ENCODE results near the gene GPR35.

DNA sequence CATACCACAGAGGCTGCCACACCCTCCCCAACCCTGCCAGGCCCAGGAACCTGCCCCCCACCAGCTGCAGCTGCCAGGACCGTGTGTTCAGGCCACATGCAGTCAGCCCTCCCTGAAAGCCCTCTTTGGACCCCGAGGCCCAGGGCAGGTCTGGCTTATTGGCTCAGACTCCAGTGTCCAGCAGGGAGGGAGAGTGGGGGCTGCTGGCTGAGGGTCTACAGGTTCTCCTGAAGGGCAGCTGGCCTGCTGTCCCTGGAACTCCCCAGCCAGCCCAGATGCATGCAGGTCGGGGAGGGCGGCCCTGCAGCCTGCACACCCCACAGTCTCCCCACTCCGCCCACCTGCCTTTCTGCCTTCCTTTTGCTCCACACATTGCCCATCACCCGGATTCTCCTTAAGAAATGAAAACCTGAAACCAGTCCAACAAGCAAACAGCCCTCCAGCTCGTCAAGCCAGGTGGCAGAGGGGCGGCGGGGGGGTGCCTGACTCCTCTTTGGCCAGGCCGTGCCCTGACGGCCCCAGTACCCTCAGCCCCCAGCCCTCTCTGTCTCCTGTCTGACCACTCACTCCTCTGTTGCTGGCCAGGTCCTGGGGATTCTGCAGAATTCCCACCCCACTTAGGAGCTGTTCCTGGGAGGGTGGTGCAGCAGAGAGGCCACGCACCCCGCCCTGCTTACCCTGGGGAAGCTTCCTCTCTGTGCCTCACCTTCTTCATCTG lies 18.0 kb downstream of the GPR35 start:
- TF ChIP-seq HDAC2 (IDR thresholded peaks at IDR 0.05) = no peak
- TF ChIP-seq ZNF384 (IDR thresholded peaks at IDR 0.05; ENCODE audit: borderline replicate concordance, low read depth, low read length) = no peak
- TF ChIP-seq, protein P1, sequence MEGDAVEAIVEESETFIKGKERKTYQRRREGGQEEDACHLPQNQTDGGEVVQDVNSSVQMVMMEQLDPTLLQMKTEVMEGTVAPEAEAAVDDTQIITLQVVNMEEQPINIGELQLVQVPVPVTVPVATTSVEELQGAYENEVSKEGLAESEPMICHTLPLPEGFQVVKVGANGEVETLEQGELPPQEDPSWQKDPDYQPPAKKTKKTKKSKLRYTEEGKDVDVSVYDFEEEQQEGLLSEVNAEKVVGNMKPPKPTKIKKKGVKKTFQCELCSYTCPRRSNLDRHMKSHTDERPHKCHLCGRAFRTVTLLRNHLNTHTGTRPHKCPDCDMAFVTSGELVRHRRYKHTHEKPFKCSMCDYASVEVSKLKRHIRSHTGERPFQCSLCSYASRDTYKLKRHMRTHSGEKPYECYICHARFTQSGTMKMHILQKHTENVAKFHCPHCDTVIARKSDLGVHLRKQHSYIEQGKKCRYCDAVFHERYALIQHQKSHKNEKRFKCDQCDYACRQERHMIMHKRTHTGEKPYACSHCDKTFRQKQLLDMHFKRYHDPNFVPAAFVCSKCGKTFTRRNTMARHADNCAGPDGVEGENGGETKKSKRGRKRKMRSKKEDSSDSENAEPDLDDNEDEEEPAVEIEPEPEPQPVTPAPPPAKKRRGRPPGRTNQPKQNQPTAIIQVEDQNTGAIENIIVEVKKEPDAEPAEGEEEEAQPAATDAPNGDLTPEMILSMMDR (IDR thresholded peaks at IDR 0.05 in 2 of 3, conservative IDR thresholded peaks at IDR 0.05 in 1 of 3; ENCODE audit: control insufficient read depth in 2 of 3, extremely low read depth in 1 of 3, insufficient read depth in 1 of 3, low read depth in 3 of 3, low read length in 3 of 3) = no peak
- TF ChIP-seq, protein P2, sequence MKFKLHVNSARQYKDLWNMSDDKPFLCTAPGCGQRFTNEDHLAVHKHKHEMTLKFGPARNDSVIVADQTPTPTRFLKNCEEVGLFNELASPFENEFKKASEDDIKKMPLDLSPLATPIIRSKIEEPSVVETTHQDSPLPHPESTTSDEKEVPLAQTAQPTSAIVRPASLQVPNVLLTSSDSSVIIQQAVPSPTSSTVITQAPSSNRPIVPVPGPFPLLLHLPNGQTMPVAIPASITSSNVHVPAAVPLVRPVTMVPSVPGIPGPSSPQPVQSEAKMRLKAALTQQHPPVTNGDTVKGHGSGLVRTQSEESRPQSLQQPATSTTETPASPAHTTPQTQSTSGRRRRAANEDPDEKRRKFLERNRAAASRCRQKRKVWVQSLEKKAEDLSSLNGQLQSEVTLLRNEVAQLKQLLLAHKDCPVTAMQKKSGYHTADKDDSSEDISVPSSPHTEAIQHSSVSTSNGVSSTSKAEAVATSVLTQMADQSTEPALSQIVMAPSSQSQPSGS (IDR thresholded peaks at IDR 0.05; ENCODE audit: low read length) = no peak
- TF ChIP-seq, protein P3, sequence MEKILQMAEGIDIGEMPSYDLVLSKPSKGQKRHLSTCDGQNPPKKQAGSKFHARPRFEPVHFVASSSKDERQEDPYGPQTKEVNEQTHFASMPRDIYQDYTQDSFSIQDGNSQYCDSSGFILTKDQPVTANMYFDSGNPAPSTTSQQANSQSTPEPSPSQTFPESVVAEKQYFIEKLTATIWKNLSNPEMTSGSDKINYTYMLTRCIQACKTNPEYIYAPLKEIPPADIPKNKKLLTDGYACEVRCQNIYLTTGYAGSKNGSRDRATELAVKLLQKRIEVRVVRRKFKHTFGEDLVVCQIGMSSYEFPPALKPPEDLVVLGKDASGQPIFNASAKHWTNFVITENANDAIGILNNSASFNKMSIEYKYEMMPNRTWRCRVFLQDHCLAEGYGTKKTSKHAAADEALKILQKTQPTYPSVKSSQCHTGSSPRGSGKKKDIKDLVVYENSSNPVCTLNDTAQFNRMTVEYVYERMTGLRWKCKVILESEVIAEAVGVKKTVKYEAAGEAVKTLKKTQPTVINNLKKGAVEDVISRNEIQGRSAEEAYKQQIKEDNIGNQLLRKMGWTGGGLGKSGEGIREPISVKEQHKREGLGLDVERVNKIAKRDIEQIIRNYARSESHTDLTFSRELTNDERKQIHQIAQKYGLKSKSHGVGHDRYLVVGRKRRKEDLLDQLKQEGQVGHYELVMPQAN (conservative IDR thresholded peaks at IDR 0.05) = no peak
- no peak for TF ChIP-seq POLR2A (IDR thresholded peaks at IDR 0.05; ENCODE audit: low read depth, low read length)
- TF ChIP-seq, protein P4, sequence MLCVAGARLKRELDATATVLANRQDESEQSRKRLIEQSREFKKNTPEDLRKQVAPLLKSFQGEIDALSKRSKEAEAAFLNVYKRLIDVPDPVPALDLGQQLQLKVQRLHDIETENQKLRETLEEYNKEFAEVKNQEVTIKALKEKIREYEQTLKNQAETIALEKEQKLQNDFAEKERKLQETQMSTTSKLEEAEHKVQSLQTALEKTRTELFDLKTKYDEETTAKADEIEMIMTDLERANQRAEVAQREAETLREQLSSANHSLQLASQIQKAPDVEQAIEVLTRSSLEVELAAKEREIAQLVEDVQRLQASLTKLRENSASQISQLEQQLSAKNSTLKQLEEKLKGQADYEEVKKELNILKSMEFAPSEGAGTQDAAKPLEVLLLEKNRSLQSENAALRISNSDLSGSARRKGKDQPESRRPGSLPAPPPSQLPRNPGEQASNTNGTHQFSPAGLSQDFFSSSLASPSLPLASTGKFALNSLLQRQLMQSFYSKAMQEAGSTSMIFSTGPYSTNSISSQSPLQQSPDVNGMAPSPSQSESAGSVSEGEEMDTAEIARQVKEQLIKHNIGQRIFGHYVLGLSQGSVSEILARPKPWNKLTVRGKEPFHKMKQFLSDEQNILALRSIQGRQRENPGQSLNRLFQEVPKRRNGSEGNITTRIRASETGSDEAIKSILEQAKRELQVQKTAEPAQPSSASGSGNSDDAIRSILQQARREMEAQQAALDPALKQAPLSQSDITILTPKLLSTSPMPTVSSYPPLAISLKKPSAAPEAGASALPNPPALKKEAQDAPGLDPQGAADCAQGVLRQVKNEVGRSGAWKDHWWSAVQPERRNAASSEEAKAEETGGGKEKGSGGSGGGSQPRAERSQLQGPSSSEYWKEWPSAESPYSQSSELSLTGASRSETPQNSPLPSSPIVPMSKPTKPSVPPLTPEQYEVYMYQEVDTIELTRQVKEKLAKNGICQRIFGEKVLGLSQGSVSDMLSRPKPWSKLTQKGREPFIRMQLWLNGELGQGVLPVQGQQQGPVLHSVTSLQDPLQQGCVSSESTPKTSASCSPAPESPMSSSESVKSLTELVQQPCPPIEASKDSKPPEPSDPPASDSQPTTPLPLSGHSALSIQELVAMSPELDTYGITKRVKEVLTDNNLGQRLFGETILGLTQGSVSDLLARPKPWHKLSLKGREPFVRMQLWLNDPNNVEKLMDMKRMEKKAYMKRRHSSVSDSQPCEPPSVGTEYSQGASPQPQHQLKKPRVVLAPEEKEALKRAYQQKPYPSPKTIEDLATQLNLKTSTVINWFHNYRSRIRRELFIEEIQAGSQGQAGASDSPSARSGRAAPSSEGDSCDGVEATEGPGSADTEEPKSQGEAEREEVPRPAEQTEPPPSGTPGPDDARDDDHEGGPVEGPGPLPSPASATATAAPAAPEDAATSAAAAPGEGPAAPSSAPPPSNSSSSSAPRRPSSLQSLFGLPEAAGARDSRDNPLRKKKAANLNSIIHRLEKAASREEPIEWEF (IDR thresholded peaks at IDR 0.05; ENCODE audit: insufficient replicate concordance, low read depth, low read length) = no peak
- TF ChIP-seq ZSCAN29 (IDR thresholded peaks at IDR 0.05) = no peak

All from GM12878 (cell line).